Measurements from ENCODE around the gene GSTA3.
"Not testable (repeated sequence)": the region's sequence is repeated elsewhere in the genome, so short reads cannot be mapped to it uniquely, and the experiment has no call there.

GRCh38 chr6:52942821-52943220, 33.3 kb upstream of the GSTA3 start:
- TF ChIP-seq POLR2AphosphoS5 (IDR thresholded peaks at IDR 0.05; ENCODE audit: low read depth, low read length); POLR2A (IDR thresholded peaks at IDR 0.05; ENCODE audit: low read depth, low read length); TAF1 (IDR thresholded peaks at IDR 0.05; ENCODE audit: borderline replicate concordance, low read depth, low read length): not testable (repeated sequence)

Measured in GM12892 (cell line).